Measurements from ENCODE around the gene CHPT1. TPM values are rescaled to one million over a fixed set of nuclear protein-coding genes. Genes with fewer than 3 reads are reported as not detected.

The CHPT1 gene
- total RNA-seq, 4 donors from 2014 or later = 87.7 to 119 (median 98.6) TPM

DNA sequence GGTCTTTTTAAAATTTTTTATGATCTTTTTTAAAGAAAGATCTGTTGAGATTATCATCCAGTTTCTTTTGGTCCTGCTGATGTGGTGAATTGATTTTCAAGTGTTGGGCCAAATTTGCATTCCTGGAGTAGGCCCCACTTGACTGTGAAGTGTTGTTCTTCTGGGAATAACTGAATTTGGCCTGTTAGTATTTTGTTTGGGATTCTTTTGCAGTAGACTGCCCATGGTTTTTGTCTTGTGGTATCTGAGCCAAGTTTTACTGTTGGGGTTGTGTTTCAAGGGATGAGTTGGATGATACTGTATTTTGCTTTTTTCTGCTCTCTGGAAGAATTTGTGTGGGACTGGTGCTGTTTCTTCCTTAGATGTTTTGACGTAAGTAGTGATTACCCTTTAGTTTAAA is 45.8 kb downstream of the CHPT1 start:
- TF ChIP-seq, protein P1, sequence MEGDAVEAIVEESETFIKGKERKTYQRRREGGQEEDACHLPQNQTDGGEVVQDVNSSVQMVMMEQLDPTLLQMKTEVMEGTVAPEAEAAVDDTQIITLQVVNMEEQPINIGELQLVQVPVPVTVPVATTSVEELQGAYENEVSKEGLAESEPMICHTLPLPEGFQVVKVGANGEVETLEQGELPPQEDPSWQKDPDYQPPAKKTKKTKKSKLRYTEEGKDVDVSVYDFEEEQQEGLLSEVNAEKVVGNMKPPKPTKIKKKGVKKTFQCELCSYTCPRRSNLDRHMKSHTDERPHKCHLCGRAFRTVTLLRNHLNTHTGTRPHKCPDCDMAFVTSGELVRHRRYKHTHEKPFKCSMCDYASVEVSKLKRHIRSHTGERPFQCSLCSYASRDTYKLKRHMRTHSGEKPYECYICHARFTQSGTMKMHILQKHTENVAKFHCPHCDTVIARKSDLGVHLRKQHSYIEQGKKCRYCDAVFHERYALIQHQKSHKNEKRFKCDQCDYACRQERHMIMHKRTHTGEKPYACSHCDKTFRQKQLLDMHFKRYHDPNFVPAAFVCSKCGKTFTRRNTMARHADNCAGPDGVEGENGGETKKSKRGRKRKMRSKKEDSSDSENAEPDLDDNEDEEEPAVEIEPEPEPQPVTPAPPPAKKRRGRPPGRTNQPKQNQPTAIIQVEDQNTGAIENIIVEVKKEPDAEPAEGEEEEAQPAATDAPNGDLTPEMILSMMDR (IDR thresholded peaks at IDR 0.05; ENCODE audit: low read depth) = no peak

DNA sequence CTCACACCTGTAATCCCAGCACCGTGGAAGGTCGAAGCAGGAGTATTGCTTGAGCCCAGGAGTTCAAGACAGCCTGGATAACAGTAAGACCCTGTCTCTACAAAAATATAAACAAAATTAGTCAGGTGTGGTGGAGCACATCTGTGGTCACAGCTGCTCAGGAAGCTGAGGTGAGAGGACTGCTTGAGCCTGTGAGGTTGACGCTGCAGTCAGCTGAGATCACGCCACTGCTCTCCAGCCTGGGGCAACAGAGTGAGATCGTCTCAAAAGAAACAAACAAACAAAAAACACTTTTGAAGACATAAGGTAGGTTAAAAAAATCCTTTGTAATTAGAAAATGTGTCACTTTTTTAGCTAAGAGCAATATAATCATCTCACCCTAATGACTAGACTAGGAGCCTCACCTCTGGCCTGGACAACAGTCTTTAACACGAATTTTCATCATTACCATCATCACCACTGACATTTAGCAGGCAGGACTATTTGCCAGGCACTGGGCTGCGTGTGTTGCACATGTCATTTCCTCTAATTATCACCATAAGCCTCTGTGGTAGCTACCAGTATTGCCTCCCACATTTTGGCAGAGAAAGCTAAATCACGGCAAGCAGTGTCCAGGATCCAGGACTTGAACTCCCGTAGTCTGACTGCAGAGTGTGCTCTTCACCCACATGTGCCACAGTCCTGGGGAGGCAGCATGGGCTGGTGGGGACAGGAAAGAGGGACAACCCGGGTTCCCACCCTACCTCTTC is 46.5 kb downstream of the CHPT1 start:
- TF ChIP-seq, protein P1 (IDR thresholded peaks at IDR 0.05; ENCODE audit: low read depth) = no peak

DNA sequence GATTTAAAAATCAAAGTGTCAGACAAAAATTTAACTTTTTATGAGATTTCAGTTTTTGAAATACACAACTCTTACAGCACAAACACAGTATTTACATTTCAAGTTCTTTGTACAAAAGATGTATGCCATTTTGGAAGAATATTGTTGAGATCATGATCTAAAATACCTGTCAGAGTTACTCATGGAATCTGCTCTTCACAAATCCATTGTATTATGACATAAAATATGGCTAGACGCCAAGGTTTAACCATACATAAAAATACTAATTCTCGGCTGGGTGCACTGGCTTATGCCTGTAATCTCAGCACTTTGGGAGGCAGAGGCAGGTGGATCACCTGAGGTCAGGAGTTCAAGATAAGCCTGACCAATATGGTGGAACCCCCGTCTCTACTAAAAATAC is 48.0 kb downstream of the CHPT1 start:
- TF ChIP-seq, protein P1 (IDR thresholded peaks at IDR 0.05; ENCODE audit: low read depth) = no peak

DNA sequence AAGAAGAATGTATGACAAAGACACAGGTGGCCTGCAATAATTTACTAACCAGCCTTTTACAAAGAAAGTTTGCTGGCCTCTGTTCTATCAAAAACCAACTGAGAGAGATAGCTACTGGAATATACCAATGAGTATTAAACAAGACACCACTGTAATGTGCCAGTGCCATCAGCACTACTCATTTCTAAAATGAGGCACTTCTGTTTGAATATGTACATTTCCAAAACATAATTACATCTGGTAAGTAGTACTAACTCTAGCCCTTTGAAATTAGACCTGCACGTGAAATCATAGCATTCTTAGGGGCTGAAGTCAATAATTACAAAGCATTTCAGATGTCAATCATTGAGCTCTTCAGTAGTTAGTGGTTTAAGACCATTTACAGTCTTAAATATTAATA is 48.8 kb downstream of the CHPT1 start:
- TF ChIP-seq, protein P1 (IDR thresholded peaks at IDR 0.05; ENCODE audit: low read depth) = no peak

DNA sequence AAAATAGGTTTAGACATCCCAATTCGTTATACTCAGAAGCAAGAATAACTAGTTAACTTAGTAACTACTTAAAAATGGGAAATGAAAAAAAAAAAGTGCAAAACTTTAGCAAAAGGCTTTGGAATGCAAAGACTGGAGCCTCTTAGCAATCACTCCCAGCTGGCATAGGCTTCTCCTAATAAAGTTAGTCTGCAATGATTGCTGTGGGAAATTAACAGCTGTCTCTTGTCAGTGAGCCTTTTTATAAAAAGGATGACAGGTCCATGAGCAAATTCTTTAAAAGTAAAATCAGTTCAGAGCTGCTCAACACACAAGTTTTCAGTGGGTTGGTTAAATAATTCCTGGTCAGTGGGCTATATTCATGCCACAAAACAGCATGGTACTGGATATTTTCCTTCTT is 49.2 kb downstream of the CHPT1 start:
- TF ChIP-seq, protein P1 (IDR thresholded peaks at IDR 0.05; ENCODE audit: low read depth) = no peak

DNA sequence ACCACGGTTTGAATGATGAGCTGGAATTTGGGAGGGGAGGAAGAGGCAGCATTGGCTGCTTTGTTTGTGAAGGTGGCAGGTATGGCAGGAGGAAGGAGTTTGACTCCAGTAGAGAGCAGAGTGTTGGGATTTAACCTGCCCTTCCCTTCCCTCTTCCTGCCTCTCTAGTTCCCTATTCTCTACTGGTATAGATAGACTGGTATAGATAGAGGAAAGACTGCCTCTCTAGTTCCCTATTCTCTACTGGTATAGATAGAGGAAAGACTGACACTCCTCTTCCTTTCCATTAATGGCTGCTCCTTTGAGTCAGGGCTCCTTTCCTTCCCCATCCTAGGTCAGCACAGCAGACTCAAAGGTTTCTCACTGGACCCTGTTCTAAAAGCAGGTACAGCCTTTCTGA is 50.3 kb downstream of the CHPT1 start:
- TF ChIP-seq, protein P1 (IDR thresholded peaks at IDR 0.05; ENCODE audit: low read depth) = no peak

DNA sequence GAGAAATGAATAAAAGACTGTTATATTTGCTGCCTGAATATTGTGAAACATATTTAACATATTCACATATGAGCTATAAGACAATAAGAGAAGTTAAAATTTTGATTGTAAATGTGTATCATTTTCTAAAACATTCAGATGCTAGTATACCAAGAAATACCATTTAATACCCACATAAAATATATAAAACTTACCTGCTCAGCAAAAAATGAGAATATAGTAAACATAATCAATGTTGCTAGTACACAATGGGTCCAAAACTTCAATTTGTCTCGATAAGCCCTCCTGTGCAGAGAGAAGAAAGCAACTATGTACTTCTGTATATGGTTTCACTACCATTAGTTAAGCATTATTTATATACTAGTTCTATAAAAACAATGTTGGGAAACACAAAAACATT is 51.5 kb downstream of the CHPT1 start:
- TF ChIP-seq, protein P1 (IDR thresholded peaks at IDR 0.05; ENCODE audit: low read depth) = no peak

All from subcutaneous adipose tissue (tissue), 4 donors.